ENCODE results near the gene SP8. TPM values are rescaled to one million over a fixed set of nuclear protein-coding genes. Genes with fewer than 3 reads are reported as not detected.
A peak's percentile ranks its signal among the peaks of the same experiment; 100 is the strongest.

SP8 gene
- total and polyA plus RNA-seq, 7 donors = not detected

DNA sequence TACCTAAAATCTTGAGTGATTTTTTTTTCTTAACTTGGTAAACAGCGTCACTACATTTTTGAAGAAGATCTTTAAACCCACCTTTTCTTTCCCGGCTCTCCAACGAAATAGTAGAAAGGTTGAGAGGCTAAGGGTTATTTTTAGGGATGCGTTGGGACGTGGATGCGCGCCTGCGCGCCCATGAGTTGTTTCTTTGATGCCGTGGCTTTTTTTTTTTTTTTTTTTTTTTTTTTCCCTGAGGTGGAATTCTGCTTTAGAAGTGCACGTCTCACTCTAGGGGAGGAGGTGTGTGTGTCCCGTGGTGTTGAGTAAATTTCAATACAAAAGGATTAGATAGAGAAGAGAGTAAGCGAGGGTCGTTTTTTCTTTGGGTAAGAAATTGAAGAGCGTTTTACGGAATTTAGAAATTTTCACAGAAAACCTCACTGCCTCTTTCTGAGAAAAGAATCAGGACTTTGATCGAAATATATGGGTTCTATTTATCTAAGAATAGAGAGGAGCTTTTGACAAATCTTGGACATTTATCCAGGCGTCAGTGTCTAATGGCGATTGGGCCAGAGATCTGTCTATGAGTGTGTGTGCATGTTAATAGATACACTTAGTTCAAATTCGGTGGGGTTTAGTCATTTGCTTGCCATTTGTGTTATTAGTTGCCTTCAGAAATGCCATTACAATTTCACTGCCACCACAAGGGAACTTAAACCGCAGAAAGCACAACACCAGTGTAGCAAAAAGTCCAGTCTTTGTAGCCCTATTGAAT lies 1.2 kb upstream of the SP8 start:
- Histone ChIP-seq H3K9me3 (no peaks in the 10 kb centered on the region), H3K4me3 (no peak overlapping the region), H3K36me3 (ENCODE audit: insufficient read depth in 1 of 2, low read depth in 1 of 2) (no peaks in the 10 kb centered on the region), H3K27ac (no peak overlapping the region), H3K27me3 (ENCODE audit: insufficient read depth in 3 of 3, low read length in 2 of 3) (peaks cover 0 to 100% (median 46%) of the 10 kb centered on the region in 3 donors), H3K4me1 (peaks cover 13% of the 10 kb centered on the region)
- TF ChIP-seq, protein P1, sequence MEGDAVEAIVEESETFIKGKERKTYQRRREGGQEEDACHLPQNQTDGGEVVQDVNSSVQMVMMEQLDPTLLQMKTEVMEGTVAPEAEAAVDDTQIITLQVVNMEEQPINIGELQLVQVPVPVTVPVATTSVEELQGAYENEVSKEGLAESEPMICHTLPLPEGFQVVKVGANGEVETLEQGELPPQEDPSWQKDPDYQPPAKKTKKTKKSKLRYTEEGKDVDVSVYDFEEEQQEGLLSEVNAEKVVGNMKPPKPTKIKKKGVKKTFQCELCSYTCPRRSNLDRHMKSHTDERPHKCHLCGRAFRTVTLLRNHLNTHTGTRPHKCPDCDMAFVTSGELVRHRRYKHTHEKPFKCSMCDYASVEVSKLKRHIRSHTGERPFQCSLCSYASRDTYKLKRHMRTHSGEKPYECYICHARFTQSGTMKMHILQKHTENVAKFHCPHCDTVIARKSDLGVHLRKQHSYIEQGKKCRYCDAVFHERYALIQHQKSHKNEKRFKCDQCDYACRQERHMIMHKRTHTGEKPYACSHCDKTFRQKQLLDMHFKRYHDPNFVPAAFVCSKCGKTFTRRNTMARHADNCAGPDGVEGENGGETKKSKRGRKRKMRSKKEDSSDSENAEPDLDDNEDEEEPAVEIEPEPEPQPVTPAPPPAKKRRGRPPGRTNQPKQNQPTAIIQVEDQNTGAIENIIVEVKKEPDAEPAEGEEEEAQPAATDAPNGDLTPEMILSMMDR (IDR thresholded peaks at IDR 0.05) = no peak
- DNase-seq (no peak), ATAC-seq (no peak)
- intact Hi-C loops (cut with DNase I) = no loop called here
- WGBS, 3 donors = 9 to 16% (median 16%) methylated on average over 21 of the region's 21 CpGs

DNA sequence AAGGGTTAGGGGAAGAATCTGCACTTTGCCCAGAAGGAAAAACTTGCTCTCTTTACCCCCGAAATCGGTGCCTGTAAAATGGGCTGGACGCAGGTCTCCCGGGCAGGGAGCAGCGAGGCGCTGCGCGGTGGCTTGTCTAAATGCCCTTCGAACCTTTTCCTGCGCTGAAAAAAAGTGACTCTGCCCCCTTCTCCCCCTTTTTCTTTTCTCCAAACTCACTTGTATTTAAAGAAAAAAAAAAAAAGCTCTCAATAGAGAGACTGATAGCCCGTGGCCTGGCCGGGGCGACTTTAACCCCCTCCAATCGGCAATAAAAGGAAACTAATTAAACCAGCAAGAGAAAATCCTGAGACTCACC lies 286 bp downstream of the SP8 start:
- intact Hi-C loops (cut with DNase I) = no loop called here
- peaks cover 13% of the 10 kb centered on the region for H3K4me1 ChIP-seq
- peak overlapping the region; percentile 60 for H3K4me3 ChIP-seq
- DNase-seq (no peak), ATAC-seq (no peak)
- WGBS, 3 donors = 4 to 6% (median 4%) methylated on average over 14 of the region's 14 CpGs
- no peaks in the 10 kb centered on the region for H3K9me3 ChIP-seq
- peaks cover 3 to 100% (median 46%) of the 10 kb centered on the region in 3 donors for H3K27me3 ChIP-seq (ENCODE audit: insufficient read depth in 3 of 3, low read length in 2 of 3)
- H3K27ac ChIP-seq = no peak overlapping the region
- TF ChIP-seq, protein P1 (IDR thresholded peaks at IDR 0.05) = no peak
- H3K36me3 ChIP-seq (ENCODE audit: insufficient read depth in 1 of 2, low read depth in 1 of 2) = no peaks in the 10 kb centered on the region

DNA sequence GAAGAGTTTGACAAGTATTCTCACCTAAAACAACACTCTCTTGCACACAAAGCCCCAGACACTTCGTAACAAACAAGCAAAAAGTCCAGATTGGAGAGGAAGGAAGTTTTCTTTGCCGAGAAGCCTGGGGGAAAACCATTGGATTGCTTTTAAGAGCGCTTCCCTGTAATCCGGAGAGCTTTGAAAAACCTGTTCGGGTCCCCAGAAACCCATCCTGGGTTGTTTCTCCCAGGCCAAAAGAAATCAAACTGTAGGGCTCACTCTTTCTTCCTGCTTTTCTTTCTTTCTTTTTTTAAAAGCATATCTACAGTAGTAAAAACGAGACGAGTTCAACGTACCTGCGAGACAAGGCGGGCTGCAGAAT lies 655 bp downstream of the SP8 start:
- WGBS, 3 donors = 3 to 6% (median 6%) methylated on average over 10 of the region's 10 CpGs
- H3K9me3 ChIP-seq = no peaks in the 10 kb centered on the region
- peaks cover 3 to 100% (median 45%) of the 10 kb centered on the region in 3 donors for H3K27me3 ChIP-seq (ENCODE audit: insufficient read depth in 3 of 3, low read length in 2 of 3)
- H3K27ac ChIP-seq = no peak overlapping the region
- intact Hi-C loops (cut with DNase I) = no loop called here
- H3K4me3 ChIP-seq = peak overlapping the region; percentile 60
- ATAC-seq (no peak), DNase-seq (no peak)
- H3K36me3 ChIP-seq (ENCODE audit: insufficient read depth in 1 of 2, low read depth in 1 of 2) = no peaks in the 10 kb centered on the region
- H3K4me1 ChIP-seq = peaks cover 13% of the 10 kb centered on the region
- TF ChIP-seq, protein P1 (IDR thresholded peaks at IDR 0.05) = no peak

DNA sequence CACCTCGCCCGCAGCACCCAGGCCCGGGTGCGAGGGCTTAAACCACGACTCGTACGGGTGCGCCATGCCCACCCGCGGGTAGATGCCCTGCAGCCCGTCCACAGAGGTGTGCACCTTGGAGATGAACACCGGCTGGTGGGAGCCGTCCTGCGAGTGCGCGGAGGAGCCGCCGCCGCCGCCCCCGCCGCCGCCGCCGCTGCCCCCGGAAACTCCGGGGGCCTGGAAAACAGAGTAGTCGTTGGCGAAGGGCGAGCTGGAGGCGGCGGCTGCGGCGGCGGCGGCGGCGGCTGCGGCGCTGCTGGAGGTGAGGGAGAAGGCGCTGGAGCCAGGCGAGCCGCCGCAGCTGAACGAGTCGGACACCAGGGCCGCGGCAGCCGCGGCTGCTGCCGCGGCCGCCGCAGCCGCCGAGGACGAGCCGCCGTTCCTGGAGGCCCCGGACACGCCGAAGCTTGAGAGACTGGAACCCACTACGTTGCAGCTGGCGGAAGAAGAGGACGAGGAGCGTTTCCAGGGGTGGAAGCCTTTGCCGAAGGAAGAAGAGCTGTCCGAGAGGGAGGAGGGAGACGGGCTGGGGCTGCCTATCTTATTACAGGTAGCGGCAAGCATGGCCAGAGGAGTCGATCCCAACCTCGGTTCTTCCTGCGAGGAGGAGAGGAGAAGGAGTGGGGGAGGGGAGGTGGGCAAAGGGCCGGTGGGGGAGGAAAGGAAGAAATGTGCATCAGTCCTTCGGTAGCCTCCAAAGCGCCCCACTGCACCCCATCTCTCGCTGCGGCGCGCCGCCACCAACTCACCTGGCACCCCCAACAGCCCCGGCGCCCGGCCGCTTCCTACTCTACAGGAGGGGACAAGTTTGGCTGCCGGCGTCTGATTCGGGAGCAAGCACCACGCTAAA lies 1.3 kb downstream of the SP8 start:
- H3K27me3 ChIP-seq (ENCODE audit: insufficient read depth in 3 of 3, low read length in 2 of 3) = peaks cover 5 to 100% (median 41%) of the 10 kb centered on the region in 3 donors
- H3K9me3 ChIP-seq = no peaks in the 10 kb centered on the region
- DNase-seq (no peak), ATAC-seq (no peak)
- TF ChIP-seq, protein P1 (IDR thresholded peaks at IDR 0.05) = no peak
- H3K4me3 ChIP-seq = peak overlapping the region; percentile 60
- intact Hi-C loops (cut with DNase I) = no loop called here
- no peaks in the 10 kb centered on the region for H3K36me3 ChIP-seq (ENCODE audit: insufficient read depth in 1 of 2, low read depth in 1 of 2)
- no peak overlapping the region for H3K27ac ChIP-seq
- 1 to 3% (median 2%) methylated on average over 48 to 89 of the region's 89 CpGs for WGBS, 3 donors
- H3K4me1 ChIP-seq = peaks cover 13% of the 10 kb centered on the region

All from psoas muscle (tissue), 8 donors.